Measurements from ENCODE around the gene KIF2C. TPM values are rescaled to one million over a fixed set of nuclear protein-coding genes. Genes with fewer than 3 reads are reported as not detected.

The KIF2C gene
- total and polyA plus RNA-seq, 2 donors (not counting 1 experiment from before 2014, with no cell fraction given), result 0.25 to 0.69 TPM

DNA sequence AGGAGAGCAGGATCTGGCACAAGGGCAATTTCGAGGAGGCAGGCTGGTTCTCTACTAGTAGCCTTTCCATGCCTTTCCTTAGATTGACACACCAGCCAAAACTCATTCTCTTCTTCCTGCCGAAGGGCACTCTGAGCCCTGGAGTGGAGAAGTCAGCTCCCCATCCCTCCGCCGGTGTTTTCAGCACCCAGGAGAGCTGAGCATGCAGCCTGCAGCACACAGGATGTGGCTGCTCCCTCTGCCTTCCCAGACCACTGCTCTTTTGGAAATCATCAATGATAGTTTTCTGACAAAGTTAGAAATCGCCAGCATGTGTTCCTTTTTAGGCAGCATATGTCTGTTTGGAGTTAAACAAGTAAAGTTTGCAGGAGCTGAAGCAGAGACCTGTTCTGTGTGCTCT, 20.3 kb upstream of the KIF2C start:
- 63% methylated on average over 3 of the region's 5 CpGs for WGBS (ENCODE audit: insufficient coverage)
- intact Hi-C loops (cut with micrococcal nuclease), result no loop called here
- Histone ChIP-seq H3K4me1 (ENCODE audit: control insufficient read depth in 2 of 2, insufficient read depth in 2 of 2, low read length in 2 of 2) (peaks cover 60 to 66% of the 10 kb centered on the region in 2 donors), H3K4me2 (replicated peaks; ENCODE audit: low read depth, low read length, poor library complexity, severe bottlenecking) (no peak overlapping the region), H3K27ac (ENCODE audit: low read length in 2 of 2) (no peak overlapping the region), H3K27me3 (replicated peaks in 1 of 4; ENCODE audit: control extremely low read depth in 1 of 4, control insufficient read depth in 3 of 4, insufficient read depth in 4 of 4, low read length in 3 of 4) (no peaks in the 10 kb centered on the region), H3K9ac (ENCODE audit: low read length) (no peak overlapping the region), H2AFZ (ENCODE audit: insufficient read depth, low read depth, low read length, poor library complexity, severe bottlenecking) (no peak overlapping the region), H3K9me3 (ENCODE audit: control extremely low read depth in 1 of 3, control insufficient read depth in 2 of 3, insufficient read depth in 1 of 3, low read length in 2 of 3) (peaks cover 0 to 6% (median 0%) of the 10 kb centered on the region in 3 donors), H3K79me2 (ENCODE audit: control insufficient read depth, insufficient read depth, low read length) (no peaks in the 10 kb centered on the region), H3K36me3 (replicated peaks in 1 of 2; ENCODE audit: control extremely low read depth in 1 of 2, control insufficient read depth in 1 of 2, extremely low read depth in 1 of 2, insufficient read depth in 2 of 2, low read length in 1 of 2) (no peaks in the 10 kb centered on the region), H4K20me1 (ENCODE audit: control insufficient read depth, insufficient read depth, low read length, poor library complexity, severe bottlenecking) (no peaks in the 10 kb centered on the region), H3K4me3 (ENCODE audit: control extremely low read depth in 1 of 5, extremely low read depth in 1 of 5, insufficient read depth in 1 of 5, low read depth in 2 of 5, low read length in 4 of 5) (no peak overlapping the region)
- CTCF ChIA-PET, result interaction anchor here (0.7 to 14.7 kb wide), 3 partner anchors 11 to 773 kb away, joined by 3 to 196 read pairs (median 6); partner anchors contain the start of gene RNU5D-1
- Mint-ChIP-seq H3K4me1 (peaks cover 76% of the 10 kb centered on the region), H3K27me3 (no peaks in the 10 kb centered on the region), H3K9me3 (ENCODE audit: insufficient read depth) (no peaks in the 10 kb centered on the region), H3K27ac (no peak overlapping the region), H3K4me3 (no peak overlapping the region)
- no peak for DNase-seq
- ATAC-seq (ENCODE audit: low read depth), result no peak
- TF ChIP-seq, protein P1, sequence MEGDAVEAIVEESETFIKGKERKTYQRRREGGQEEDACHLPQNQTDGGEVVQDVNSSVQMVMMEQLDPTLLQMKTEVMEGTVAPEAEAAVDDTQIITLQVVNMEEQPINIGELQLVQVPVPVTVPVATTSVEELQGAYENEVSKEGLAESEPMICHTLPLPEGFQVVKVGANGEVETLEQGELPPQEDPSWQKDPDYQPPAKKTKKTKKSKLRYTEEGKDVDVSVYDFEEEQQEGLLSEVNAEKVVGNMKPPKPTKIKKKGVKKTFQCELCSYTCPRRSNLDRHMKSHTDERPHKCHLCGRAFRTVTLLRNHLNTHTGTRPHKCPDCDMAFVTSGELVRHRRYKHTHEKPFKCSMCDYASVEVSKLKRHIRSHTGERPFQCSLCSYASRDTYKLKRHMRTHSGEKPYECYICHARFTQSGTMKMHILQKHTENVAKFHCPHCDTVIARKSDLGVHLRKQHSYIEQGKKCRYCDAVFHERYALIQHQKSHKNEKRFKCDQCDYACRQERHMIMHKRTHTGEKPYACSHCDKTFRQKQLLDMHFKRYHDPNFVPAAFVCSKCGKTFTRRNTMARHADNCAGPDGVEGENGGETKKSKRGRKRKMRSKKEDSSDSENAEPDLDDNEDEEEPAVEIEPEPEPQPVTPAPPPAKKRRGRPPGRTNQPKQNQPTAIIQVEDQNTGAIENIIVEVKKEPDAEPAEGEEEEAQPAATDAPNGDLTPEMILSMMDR (IDR thresholded peaks at IDR 0.05), result no peak
- TF ChIP-seq EZH2 (IDR thresholded peaks at IDR 0.05; ENCODE audit: borderline replicate concordance, insufficient read depth, low read depth, low read length, poor library complexity, severe bottlenecking), result no peak
- POLR2A ChIA-PET, result interaction anchor here (0.7 kb wide), 2 partner anchors 15 to 88 kb away, joined by 7 read pairs; no protein-coding TSS in a partner anchor

DNA sequence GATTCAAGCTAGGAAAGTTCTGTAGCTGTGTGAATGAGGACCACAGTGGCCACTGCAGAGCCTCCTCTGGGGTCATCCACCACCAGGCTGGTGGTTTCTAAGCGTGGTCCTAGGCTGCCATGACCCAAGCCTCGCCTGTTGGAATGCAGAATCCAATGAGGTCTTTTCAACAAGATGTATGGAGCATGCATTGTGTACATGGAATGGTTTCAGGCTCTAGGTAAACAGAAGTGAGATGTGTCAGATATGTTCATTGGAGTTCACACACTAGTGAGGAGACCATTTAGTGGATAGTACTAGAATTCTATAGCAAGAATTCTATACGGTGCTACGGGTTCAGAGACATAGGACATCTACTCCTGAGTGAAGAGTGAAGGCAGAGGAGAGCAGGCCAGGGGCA, 19.4 kb upstream of the KIF2C start:
- ChIA-PET CTCF (interaction anchor here (0.6 to 14.7 kb wide), 4 partner anchors 10 to 135 kb away, joined by 3 to 196 read pairs (median 4); partner anchors contain the start of gene RNU5D-1), POLR2A (interaction anchor here (2.3 to 4.3 kb wide), 2 partner anchors 8 to 55 kb away, joined by 11 to 34 read pairs; partner anchors contain the start of gene RPS8)
- ATAC-seq (ENCODE audit: low read depth), result no peak
- peak overlapping the region; percentile 16 to 21 for H3K27ac ChIP-seq (ENCODE audit: low read length in 2 of 2)
- TF ChIP-seq, protein P1 (IDR thresholded peaks at IDR 0.05), result no peak
- TF ChIP-seq EZH2 (IDR thresholded peaks at IDR 0.05; ENCODE audit: borderline replicate concordance, insufficient read depth, low read depth, low read length, poor library complexity, severe bottlenecking), result no peak
- H3K4me1 ChIP-seq (ENCODE audit: control insufficient read depth in 2 of 2, insufficient read depth in 2 of 2, low read length in 2 of 2), result peaks cover 51 to 56% of the 10 kb centered on the region in 2 donors
- 96% methylated on average over 4 of the region's 4 CpGs for WGBS (ENCODE audit: insufficient coverage)
- no peak overlapping the region for H3K9ac ChIP-seq (ENCODE audit: low read length)
- no peaks in the 10 kb centered on the region for H3K27me3 ChIP-seq (replicated peaks in 1 of 4; ENCODE audit: control extremely low read depth in 1 of 4, control insufficient read depth in 3 of 4, insufficient read depth in 4 of 4, low read length in 3 of 4)
- no peak overlapping the region for H2AFZ ChIP-seq (ENCODE audit: insufficient read depth, low read depth, low read length, poor library complexity, severe bottlenecking)
- peak overlapping the region; percentile 87 for H3K27ac Mint-ChIP-seq
- intact Hi-C loops (cut with micrococcal nuclease), result loop anchor here (5.0 kb wide), 1 partner anchor 48 kb away; the partner anchor contains the start of genes ARMH1 and TMEM53
- peak overlapping the region; percentile 46 for H3K4me3 Mint-ChIP-seq
- H3K9me3 ChIP-seq (ENCODE audit: control extremely low read depth in 1 of 3, control insufficient read depth in 2 of 3, insufficient read depth in 1 of 3, low read length in 2 of 3), result peaks cover 0 to 6% (median 0%) of the 10 kb centered on the region in 3 donors
- H3K36me3 ChIP-seq (replicated peaks in 1 of 2; ENCODE audit: control extremely low read depth in 1 of 2, control insufficient read depth in 1 of 2, extremely low read depth in 1 of 2, insufficient read depth in 2 of 2, low read length in 1 of 2), result no peaks in the 10 kb centered on the region
- no peaks in the 10 kb centered on the region for H4K20me1 ChIP-seq (ENCODE audit: control insufficient read depth, insufficient read depth, low read length, poor library complexity, severe bottlenecking)
- H3K4me1 Mint-ChIP-seq, result peaks cover 71% of the 10 kb centered on the region
- no peaks in the 10 kb centered on the region for H3K79me2 ChIP-seq (ENCODE audit: control insufficient read depth, insufficient read depth, low read length)
- H3K9me3 Mint-ChIP-seq (ENCODE audit: insufficient read depth), result no peaks in the 10 kb centered on the region
- H3K4me3 ChIP-seq (ENCODE audit: control extremely low read depth in 1 of 5, extremely low read depth in 1 of 5, insufficient read depth in 1 of 5, low read depth in 2 of 5, low read length in 4 of 5), result no peak overlapping the region
- H3K27me3 Mint-ChIP-seq, result no peaks in the 10 kb centered on the region
- no peak for DNase-seq
- no peak overlapping the region for H3K4me2 ChIP-seq (replicated peaks; ENCODE audit: low read depth, low read length, poor library complexity, severe bottlenecking)

Measured in B cell (primary cell).